ENCODE results near the gene CD300A. TPM values are rescaled to one million over a fixed set of nuclear protein-coding genes. Genes with fewer than 3 reads are reported as not detected.
A peak's percentile ranks its signal among the peaks of the same experiment; 100 is the strongest.

Gene CD300A
- total RNA-seq, 1 donor from 2014 or later = 17.5 TPM

DNA sequence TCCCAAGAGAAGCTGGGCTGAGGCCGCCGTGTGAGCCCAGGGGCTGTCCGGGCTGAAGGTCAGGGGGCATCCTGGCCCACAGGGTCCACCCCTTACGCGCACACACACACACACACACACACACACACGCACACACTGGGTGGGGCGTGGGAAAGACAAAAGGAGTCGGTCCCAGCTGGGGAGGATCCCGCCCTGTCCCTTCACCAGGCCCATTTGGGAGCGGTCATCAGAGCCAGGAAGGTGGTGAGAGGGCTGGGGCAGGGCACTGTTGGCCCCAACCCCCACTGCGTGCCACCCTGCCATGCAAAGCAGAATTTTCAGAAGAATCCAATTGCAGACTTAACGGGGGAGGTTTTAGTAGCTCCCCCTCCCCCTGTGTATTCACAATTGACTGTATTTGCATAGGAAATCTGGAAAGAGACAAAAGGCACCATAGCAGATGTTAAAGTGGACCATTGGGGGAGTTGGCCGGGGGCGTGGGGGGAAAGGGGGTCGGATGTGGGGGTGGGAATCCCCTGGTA is 11.3 kb upstream of the CD300A start:
- intact Hi-C loops (cut with DNase I) = loop anchor here (5.0 kb wide), 1 partner anchor 78 kb away; no protein-coding TSS in a partner anchor
- H3K27me3 ChIP-seq = no peaks in the 10 kb centered on the region
- TF ChIP-seq, protein P1, sequence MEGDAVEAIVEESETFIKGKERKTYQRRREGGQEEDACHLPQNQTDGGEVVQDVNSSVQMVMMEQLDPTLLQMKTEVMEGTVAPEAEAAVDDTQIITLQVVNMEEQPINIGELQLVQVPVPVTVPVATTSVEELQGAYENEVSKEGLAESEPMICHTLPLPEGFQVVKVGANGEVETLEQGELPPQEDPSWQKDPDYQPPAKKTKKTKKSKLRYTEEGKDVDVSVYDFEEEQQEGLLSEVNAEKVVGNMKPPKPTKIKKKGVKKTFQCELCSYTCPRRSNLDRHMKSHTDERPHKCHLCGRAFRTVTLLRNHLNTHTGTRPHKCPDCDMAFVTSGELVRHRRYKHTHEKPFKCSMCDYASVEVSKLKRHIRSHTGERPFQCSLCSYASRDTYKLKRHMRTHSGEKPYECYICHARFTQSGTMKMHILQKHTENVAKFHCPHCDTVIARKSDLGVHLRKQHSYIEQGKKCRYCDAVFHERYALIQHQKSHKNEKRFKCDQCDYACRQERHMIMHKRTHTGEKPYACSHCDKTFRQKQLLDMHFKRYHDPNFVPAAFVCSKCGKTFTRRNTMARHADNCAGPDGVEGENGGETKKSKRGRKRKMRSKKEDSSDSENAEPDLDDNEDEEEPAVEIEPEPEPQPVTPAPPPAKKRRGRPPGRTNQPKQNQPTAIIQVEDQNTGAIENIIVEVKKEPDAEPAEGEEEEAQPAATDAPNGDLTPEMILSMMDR (IDR thresholded peaks at IDR 0.05) = no peak
- peaks cover 31% of the 10 kb centered on the region for H3K4me1 ChIP-seq
- no peak overlapping the region for H3K4me3 ChIP-seq
- no peaks in the 10 kb centered on the region for H3K9me3 ChIP-seq
- no peaks in the 10 kb centered on the region for H3K36me3 ChIP-seq
- ATAC-seq (no peak), DNase-seq (no peak)
- H3K27ac ChIP-seq = peak overlapping the region; percentile 88

DNA sequence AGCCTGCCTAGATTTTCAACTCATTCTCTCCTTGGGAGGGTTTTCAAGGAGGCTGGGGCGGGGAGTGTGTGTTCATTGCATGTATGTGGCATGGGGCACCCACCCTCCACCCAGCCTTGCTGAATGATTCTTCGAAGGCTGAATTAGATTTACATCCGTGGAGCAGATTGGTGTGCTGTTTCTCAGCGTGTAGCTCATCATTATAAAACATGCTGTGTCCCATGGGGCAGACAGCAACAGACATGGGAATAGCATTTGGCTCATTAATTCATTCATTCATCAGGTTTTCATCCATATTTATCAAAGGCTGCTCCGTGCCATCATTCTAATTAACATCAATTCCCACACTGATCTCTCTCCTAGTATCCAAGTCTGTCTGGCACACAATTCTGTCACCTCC is 10.6 kb upstream of the CD300A start:
- intact Hi-C loops (cut with DNase I) = loop anchor here (5.0 kb wide), 1 partner anchor 79 kb away; no protein-coding TSS in a partner anchor
- Histone ChIP-seq H3K4me3 (no peak overlapping the region), H3K9me3 (no peaks in the 10 kb centered on the region), H3K27me3 (no peaks in the 10 kb centered on the region), H3K36me3 (no peaks in the 10 kb centered on the region), H3K27ac (no peak overlapping the region), H3K4me1 (peaks cover 31% of the 10 kb centered on the region)
- DNase-seq (no peak), ATAC-seq (no peak)
- TF ChIP-seq, protein P1 (IDR thresholded peaks at IDR 0.05) = no peak

DNA sequence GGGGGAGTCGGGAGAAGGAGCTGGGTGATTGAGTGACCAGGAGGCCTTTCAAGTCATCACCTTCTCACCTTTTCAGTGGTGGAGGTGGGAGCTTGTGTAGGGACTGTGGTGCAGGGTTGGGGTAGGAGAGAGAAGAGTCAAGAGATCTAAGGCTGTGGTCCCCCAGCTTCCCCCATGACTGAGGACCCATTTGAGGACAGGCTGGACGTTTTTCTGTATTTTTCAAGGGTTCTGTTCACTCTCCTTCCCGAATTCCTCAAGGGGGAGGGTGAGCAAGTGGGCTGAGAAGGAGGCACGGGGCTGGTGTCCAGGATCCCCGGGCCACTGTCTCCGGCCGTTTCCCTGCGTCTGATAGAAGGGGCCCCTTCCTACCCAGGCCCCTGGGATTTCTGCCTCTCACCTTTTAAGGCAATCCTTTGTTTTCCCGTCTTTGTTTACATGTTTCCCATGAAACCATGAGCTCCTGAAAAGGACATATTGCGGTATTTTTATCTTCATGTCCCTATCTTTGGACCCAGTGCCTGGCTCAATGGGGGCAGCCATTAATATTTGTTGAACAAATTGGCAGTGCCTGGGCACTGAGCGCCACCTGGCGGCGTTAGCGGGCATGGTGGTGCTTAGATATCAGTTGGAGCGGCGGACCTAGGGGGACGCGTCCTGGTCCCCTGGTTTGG is 9.2 kb upstream of the CD300A start:
- Histone ChIP-seq H3K4me3 (no peak overlapping the region), H3K27ac (no peak overlapping the region), H3K9me3 (no peaks in the 10 kb centered on the region), H3K4me1 (peaks cover 32% of the 10 kb centered on the region), H3K27me3 (no peaks in the 10 kb centered on the region), H3K36me3 (no peaks in the 10 kb centered on the region)
- intact Hi-C loops (cut with DNase I) = loop anchor here (5.0 kb wide), 1 partner anchor 80 kb away; no protein-coding TSS in a partner anchor
- ATAC-seq (peak; percentile 60), DNase-seq (peak; percentile 89)
- TF ChIP-seq, protein P1 (IDR thresholded peaks at IDR 0.05) = peak; percentile 94

DNA sequence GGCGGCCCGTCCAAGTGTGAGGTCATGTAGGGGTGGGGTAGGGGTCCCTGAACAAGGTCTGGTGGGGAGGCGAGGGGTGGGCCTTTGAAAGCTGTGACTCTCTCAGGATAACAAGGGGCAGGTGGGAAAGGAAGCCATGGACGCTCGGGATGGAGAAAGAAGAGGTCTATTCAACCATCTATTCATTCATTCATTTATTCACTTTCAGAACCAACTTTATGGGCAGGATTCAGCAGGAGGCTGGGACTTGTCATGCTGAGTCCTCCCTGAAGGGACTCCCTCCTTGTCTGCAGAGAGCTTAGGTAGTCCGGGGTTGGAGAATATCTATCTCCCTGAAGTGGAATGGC is 8.6 kb upstream of the CD300A start:
- DNase-seq = no peak
- Histone ChIP-seq H3K4me1 (peaks cover 31% of the 10 kb centered on the region), H3K4me3 (no peak overlapping the region), H3K36me3 (no peaks in the 10 kb centered on the region), H3K9me3 (no peaks in the 10 kb centered on the region), H3K27ac (no peak overlapping the region), H3K27me3 (no peaks in the 10 kb centered on the region)
- ATAC-seq = no peak
- TF ChIP-seq, protein P1 (IDR thresholded peaks at IDR 0.05) = no peak
- intact Hi-C loops (cut with DNase I) = loop anchor here (5.0 kb wide), 1 partner anchor 80 kb away; no protein-coding TSS in a partner anchor

DNA sequence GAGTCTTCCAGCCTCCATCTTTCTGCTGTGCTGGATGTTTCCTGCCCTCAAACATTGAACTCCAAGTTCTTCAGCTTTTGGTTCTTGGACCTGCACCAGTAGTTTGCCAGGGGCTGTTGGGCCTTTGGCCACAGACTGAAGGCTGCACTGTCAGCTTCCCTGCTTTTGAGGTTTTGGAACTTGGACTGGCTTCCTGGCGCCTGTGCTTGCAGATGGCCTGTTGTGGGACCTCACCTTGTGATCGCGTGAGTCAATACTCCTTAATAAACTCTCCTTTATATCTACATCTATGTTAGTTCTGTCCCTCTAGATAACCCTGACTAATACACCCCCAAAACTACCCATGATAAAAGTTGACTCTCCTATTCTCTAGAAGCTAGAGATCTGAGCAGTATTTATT is 7.6 kb upstream of the CD300A start:
- ATAC-seq (no peak), DNase-seq (no peak)
- H3K9me3 ChIP-seq = no peaks in the 10 kb centered on the region
- H3K27me3 ChIP-seq = no peaks in the 10 kb centered on the region
- no peaks in the 10 kb centered on the region for H3K36me3 ChIP-seq
- TF ChIP-seq, protein P1 (IDR thresholded peaks at IDR 0.05) = no peak
- peaks cover 21% of the 10 kb centered on the region for H3K4me1 ChIP-seq
- H3K27ac ChIP-seq = no peak overlapping the region
- intact Hi-C loops (cut with DNase I) = loop anchor here (5.0 kb wide), 1 partner anchor 82 kb away; no protein-coding TSS in a partner anchor
- H3K4me3 ChIP-seq = no peak overlapping the region
